Activated CD4-positive, alpha-beta T cell treated with anti-CD3 and anti-CD28 coated beads for 36 hours (primary cell): ENCODE data around the gene ATP10B. TPM values are rescaled to one million over a fixed set of nuclear protein-coding genes. Genes with fewer than 3 reads are reported as not detected.
"Not testable (repeated sequence)": the region's sequence is repeated elsewhere in the genome, so short reads cannot be mapped to it uniquely, and the experiment has no call there.

ENCODE experiments used
- ATAC-seq: fragments of 200-7000 bp; cut with Tn5 transposase; one replicate; pipeline ENCODE4 v1.10.0; 2021; ENCODE audit warnings: mild to moderate bottlenecking, moderate library complexity
- CTCF ChIA-PET: fragments of 350-600 bp; sonication (Branson Sonifier 250); formaldehyde crosslinking; loops from one replicate; lab custom pipeline; 2021; ENCODE audit warnings: antibody characterized with exemption; lab: Charles Lee
- POLR2A ChIA-PET: fragments of 350-600 bp; sonication (Branson Sonifier 250); formaldehyde crosslinking; loops from one replicate; lab custom pipeline; 2021; ENCODE audit warnings: antibody characterized with exemption, inconsistent platforms; lab: Charles Lee
- DNase-seq: peaks from one replicate; pipeline ENCODE4 v3.0.0-alpha.2; 2020
- H3K27ac Mint-ChIP-seq: one replicate; pipeline ENCODE4 v1.8.0; 2021; ENCODE audit warnings: mixed read lengths
- H3K27me3 Mint-ChIP-seq: one replicate; pipeline ENCODE4 v1.8.0; 2021; ENCODE audit warnings: mixed read lengths
- H3K36me3 Mint-ChIP-seq: one replicate; pipeline ENCODE4 v1.8.0; 2021; ENCODE audit warnings: low read depth, mixed read lengths
- H3K4me1 Mint-ChIP-seq: one replicate; pipeline ENCODE4 v1.8.0; 2021; ENCODE audit warnings: mixed read lengths
- H3K4me3 Mint-ChIP-seq: one replicate; pipeline ENCODE4 v1.8.0; 2021; ENCODE audit warnings: mild to moderate bottlenecking, moderate library complexity, mixed read lengths
- H3K9me3 Mint-ChIP-seq: one replicate; pipeline ENCODE4 v1.8.0; 2021; ENCODE audit warnings: low read depth, mixed read lengths
- intact Hi-C, 2 experiments: fragments of 100-400 bp; cut with DNase I in 1 of 2; cut with micrococcal nuclease in 1 of 2; formaldehyde crosslinking; loops; one replicate each; pipeline versions ENCODE4 v1.14.2 to v1.15.1; 2022 to 2024; cut with DNase I, micrococcal nuclease
- total RNA-seq, 2 experiments: library from RNA; stranded (reverse); gene quantifications; one replicate each; pipeline ENCODE4 v1.2.3, GENCODE V29; 2021

The ATP10B gene
- total RNA-seq, 2 experiments from 2014 or later = not detected

DNA sequence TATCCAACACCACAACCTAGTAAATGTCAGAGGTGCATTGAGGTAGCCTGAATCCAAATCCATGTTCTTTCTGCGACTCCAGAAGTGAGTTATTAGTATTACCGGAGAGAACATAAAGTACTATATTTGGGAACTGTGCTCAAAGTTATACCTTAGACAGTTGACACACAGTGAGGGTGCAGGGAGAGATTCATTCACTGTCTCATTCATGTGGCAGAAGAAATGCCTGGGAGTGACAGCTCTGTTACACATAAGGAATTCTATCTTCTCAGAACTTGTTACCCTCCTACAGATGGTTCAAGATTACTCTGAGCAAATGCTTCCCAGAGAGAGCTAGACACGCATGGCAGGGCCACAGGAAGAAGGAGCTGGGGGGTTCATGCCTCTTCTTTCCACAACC lies 103.0 kb downstream of the ATP10B start:
- Mint-ChIP-seq H3K9me3 (no peaks in the 10 kb centered on the region), H3K27me3 (peaks cover 5% of the 10 kb centered on the region), H3K36me3 (no peaks in the 10 kb centered on the region), H3K4me1 (peaks cover 7% of the 10 kb centered on the region), H3K4me3 (no peak overlapping the region), H3K27ac (no peak overlapping the region)
- no peak for ATAC-seq
- no peak for DNase-seq
- intact Hi-C loops = no loop called here
- CTCF ChIA-PET = no interaction called here
- POLR2A ChIA-PET = no interaction called here

DNA sequence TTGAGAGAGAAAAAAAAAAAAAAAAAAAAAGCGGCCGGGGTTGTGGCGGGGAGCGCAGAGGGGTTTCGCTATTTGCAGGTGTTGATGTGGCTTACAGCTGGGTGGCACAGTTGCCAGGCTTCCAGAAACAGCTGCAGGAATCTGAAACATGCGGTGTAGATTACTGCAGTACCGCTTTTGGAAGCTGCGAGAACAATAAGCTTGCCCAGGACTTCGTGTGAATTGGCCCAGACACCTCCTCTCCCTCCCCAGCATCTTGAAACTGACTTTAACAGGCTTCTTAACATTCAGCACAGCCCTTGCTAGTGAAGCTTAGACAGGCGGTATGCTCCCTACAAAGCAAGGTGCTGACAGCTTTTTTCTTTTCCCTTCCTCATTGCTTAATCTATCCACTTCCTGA lies 104.0 kb downstream of the ATP10B start:
- no peak for ATAC-seq
- Mint-ChIP-seq H3K36me3 (no peaks in the 10 kb centered on the region), H3K27me3 (peaks cover 5% of the 10 kb centered on the region), H3K4me1 (peaks cover 7% of the 10 kb centered on the region), H3K9me3 (no peaks in the 10 kb centered on the region), H3K27ac (no peak overlapping the region), H3K4me3 (no peak overlapping the region)
- intact Hi-C loops = no loop called here
- DNase-seq = no peak
- ChIA-PET POLR2A (no interaction called here), CTCF (no interaction called here)

DNA sequence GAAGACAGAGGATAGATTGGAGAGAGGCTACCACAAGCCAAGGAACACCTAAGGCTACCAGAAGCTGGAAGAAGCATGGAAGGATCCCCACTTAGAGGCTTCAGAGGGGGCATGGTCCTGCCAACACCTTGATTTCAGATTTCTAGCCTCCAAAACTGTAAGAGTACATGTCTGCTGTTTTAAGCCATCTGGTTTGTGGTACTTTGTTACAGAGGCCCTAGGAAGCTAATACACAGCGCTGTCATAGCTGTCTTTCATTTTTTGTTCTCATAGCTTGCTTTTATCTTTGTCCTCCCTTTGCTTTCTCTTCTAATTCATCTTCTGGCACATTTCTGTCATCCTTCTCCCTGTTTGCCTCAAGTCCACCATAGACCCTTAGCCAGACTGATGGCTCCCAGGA lies 104.5 kb downstream of the ATP10B start:
- ChIA-PET POLR2A (no interaction called here), CTCF (interaction anchor here (0.6 to 1.0 kb wide), 2 partner anchors 238 to 383 kb away, joined by 3 to 4 read pairs; no protein-coding TSS in a partner anchor)
- H3K36me3 Mint-ChIP-seq = no peaks in the 10 kb centered on the region
- no peak for ATAC-seq
- H3K4me3 Mint-ChIP-seq = no peak overlapping the region
- intact Hi-C loops = no loop called here
- no peaks in the 10 kb centered on the region for H3K9me3 Mint-ChIP-seq
- H3K27me3 Mint-ChIP-seq = peaks cover 5% of the 10 kb centered on the region
- peaks cover 7% of the 10 kb centered on the region for H3K4me1 Mint-ChIP-seq
- H3K27ac Mint-ChIP-seq = no peak overlapping the region
- DNase-seq = no peak

DNA sequence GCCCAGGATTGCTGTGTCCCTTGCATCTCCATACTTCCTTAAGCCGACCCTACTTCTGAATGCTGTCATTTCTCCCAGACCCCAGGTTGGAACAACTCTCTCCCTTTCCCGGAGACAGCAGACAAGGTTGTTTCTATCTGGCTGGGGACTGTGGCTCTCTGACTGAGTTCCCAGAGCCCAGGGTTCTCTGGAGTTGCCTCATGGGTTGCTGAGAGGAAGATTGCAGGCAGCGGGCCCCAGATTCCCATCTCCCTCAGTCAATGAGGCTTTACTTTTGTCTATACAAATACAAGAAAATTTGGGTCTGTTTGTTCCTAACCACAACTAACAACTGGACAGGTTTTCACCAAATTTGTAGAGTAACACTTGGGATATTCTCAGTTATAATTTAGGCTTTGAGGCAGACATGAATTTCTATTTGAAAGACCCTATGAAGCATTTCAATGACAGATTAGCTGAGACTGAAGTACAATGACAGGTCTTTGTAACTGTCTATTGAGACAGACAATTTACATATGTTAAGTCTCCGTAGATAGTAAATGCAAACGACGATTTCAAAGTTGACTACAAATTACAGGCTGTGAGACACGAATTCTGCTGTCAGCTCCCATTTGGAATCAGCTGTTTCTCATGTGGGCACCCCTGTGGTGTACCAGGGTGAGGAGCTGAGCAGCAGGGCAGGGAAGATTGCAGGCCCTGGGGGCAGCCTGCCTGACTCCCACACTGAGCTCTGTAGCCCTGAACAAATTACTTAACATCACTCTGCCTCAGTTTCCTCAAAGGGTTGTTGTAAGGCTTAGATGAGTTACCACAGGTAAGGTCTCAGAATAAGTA lies 107.5 kb downstream of the ATP10B start:
- no peak overlapping the region for H3K27ac Mint-ChIP-seq
- intact Hi-C loops = no loop called here
- no peak overlapping the region for H3K4me3 Mint-ChIP-seq
- H3K27me3 Mint-ChIP-seq = no peaks in the 10 kb centered on the region
- ChIA-PET CTCF (no interaction called here), POLR2A (no interaction called here)
- no peak for ATAC-seq
- H3K9me3 Mint-ChIP-seq = no peaks in the 10 kb centered on the region
- no peak for DNase-seq
- no peaks in the 10 kb centered on the region for H3K36me3 Mint-ChIP-seq
- peaks cover 7% of the 10 kb centered on the region for H3K4me1 Mint-ChIP-seq

DNA sequence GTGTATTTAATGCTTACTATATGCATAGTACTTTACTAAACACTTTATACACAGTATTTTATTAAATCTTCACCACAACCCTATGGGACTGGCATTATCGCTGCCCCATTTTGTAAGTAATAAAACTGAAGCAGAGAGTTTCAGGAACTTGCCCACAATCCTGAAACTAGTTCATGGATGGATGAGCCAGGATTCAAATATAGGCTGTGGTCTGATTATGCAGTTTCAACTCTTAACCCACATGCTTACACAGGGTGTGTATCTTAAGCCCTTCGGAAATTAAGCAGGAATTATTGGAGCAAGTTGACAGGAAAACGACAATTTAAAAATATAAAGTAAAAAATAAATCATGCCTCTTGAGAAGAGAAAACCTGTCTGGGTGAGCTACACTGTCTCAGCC lies 109.0 kb downstream of the ATP10B start:
- H3K9me3 Mint-ChIP-seq = no peaks in the 10 kb centered on the region
- no peak for DNase-seq
- POLR2A ChIA-PET = no interaction called here
- peaks cover 6% of the 10 kb centered on the region for H3K4me1 Mint-ChIP-seq
- H3K4me3 Mint-ChIP-seq = no peak overlapping the region
- no peaks in the 10 kb centered on the region for H3K27me3 Mint-ChIP-seq
- CTCF ChIA-PET = no interaction called here
- H3K27ac Mint-ChIP-seq = no peak overlapping the region
- intact Hi-C loops = no loop called here
- H3K36me3 Mint-ChIP-seq = no peaks in the 10 kb centered on the region
- ATAC-seq = no peak

DNA sequence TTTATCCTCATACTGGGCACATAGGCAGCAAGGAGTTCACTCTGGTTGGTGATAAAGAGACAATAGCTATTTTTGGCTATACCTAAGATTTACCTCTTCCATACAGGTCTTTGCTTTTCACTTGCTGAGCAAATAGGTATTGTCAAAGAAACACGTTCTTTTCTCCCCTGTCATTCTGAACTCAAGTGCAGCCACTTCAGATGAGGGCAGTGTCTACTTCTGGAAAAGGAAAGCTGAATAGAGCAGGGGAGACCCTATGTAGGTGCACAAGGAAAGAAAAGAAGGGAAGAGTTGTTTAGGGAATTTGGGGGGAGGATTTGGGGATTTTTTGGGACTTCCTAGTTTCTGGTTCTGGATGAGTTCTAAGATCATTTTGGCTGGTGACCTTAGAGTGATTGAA lies 109.6 kb downstream of the ATP10B start:
- intact Hi-C loops = no loop called here
- H3K9me3 Mint-ChIP-seq = no peaks in the 10 kb centered on the region
- ATAC-seq (no peak), DNase-seq (no peak)
- no peaks in the 10 kb centered on the region for H3K27me3 Mint-ChIP-seq
- POLR2A ChIA-PET = no interaction called here
- CTCF ChIA-PET = no interaction called here
- H3K4me3 Mint-ChIP-seq = no peak overlapping the region
- peaks cover under 1% of the 10 kb centered on the region for H3K4me1 Mint-ChIP-seq
- no peaks in the 10 kb centered on the region for H3K36me3 Mint-ChIP-seq
- no peak overlapping the region for H3K27ac Mint-ChIP-seq

GRCh38 chr5:160727296-160727997 lies 124.6 kb downstream of the ATP10B start:
- Mint-ChIP-seq H3K4me1 (no peaks in the 10 kb centered on the region), H3K4me3 (no peak overlapping the region), H3K27me3 (peaks cover 6% of the 10 kb centered on the region), H3K36me3 (no peaks in the 10 kb centered on the region), H3K9me3 (no peaks in the 10 kb centered on the region), H3K27ac (no peak overlapping the region)
- POLR2A ChIA-PET = no interaction called here
- ATAC-seq (no peak), DNase-seq (no peak)
- CTCF ChIA-PET = no interaction called here
- intact Hi-C loops = no loop called here

DNA sequence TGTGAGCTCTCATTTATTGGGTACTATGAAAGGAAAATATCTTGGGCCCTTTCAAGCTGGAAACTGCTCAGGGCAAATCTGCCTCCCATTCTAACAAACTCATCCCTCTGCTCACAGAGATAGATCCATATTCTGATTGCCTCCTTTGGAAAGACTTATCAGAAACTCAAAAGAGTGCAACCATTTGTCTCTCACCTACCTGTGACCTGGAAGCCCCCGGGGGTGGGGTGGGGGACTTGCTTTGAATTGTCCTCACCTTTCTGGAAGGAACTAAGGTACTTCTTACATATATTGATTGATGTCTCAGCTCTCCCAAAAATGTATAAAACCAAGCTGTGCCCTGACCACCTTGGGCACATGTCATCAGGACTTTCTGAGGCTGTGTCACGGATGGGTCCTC lies 125.3 kb downstream of the ATP10B start:
- no peak overlapping the region for H3K4me3 Mint-ChIP-seq
- ChIA-PET POLR2A (no interaction called here), CTCF (no interaction called here)
- DNase-seq (no peak), ATAC-seq (no peak)
- H3K9me3 Mint-ChIP-seq = no peaks in the 10 kb centered on the region
- H3K27ac Mint-ChIP-seq = no peak overlapping the region
- peaks cover 6% of the 10 kb centered on the region for H3K27me3 Mint-ChIP-seq
- H3K4me1 Mint-ChIP-seq = no peaks in the 10 kb centered on the region
- intact Hi-C loops = no loop called here
- no peaks in the 10 kb centered on the region for H3K36me3 Mint-ChIP-seq

- no peak for DNase-seq
- ChIA-PET CTCF (interaction anchor here (1.0 kb wide), 1 partner anchor 30 kb away, joined by 3 read pairs; no protein-coding TSS in a partner anchor), POLR2A (no interaction called here)
- no peaks in the 10 kb centered on the region for H3K9me3 Mint-ChIP-seq
- no peaks in the 10 kb centered on the region for H3K36me3 Mint-ChIP-seq
- intact Hi-C loops = no loop called here
- H3K27ac Mint-ChIP-seq = no peak overlapping the region
- H3K4me1 Mint-ChIP-seq = no peaks in the 10 kb centered on the region
- ATAC-seq = no peak
- no peak overlapping the region for H3K4me3 Mint-ChIP-seq
- H3K27me3 Mint-ChIP-seq = no peaks in the 10 kb centered on the region
Observed at GRCh38 chr5:160720822-160721221, 131.2 kb downstream of the ATP10B start.

- intact Hi-C loops, H3K4me1 Mint-ChIP-seq, H3K36me3 Mint-ChIP-seq, DNase-seq, H3K27ac Mint-ChIP-seq, ATAC-seq, POLR2A ChIA-PET, H3K9me3 Mint-ChIP-seq, H3K27me3 Mint-ChIP-seq, H3K4me3 Mint-ChIP-seq: not testable (repeated sequence)
- CTCF ChIA-PET = interaction anchor here (0.6 kb wide), 1 partner anchor 207 kb away, joined by 3 read pairs; no protein-coding TSS in a partner anchor
Observed at GRCh38 chr5:160715508-160715907, 136.5 kb downstream of the ATP10B start.

DNA sequence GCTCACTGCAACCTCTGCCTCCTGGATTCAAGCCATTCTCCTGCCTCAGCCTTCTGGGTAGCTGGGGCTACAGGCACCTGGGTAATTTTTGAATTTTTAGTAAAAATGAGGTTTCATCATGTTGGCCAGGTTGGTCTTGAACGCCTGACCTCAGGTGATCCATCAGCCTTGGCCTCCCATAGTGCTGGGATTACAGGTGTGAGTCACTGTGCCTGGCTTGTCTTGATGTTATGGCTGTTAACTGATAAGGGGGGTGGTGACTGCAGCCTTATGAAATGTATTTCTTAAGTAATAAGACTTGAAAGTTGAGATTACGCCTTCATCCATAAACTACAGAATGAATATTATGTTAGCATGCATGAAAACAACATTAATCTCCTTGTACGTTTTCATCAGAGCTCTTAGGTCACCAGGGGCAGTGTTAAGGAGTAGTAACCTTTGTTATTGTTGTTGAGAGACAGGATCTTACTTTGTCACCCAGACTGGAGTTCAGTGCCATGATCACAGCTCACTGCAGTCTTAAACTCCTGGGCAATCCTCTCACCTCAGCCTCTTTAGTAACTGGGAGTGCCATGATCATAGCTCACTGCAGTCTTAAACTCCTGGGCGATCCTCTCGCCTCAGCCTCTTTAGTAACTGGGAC lies 148.3 kb downstream of the ATP10B start:
- no peaks in the 10 kb centered on the region for H3K9me3 Mint-ChIP-seq
- ChIA-PET CTCF (no interaction called here), POLR2A (no interaction called here)
- peaks cover 3% of the 10 kb centered on the region for H3K27me3 Mint-ChIP-seq
- no peak for DNase-seq
- ATAC-seq = no peak
- no peak overlapping the region for H3K4me3 Mint-ChIP-seq
- no peaks in the 10 kb centered on the region for H3K36me3 Mint-ChIP-seq
- H3K27ac Mint-ChIP-seq = no peak overlapping the region
- intact Hi-C loops = no loop called here
- H3K4me1 Mint-ChIP-seq = no peaks in the 10 kb centered on the region
